Colon (tissue), 2 donors: Measurements from ENCODE around the gene FBLN1.

ENCODE experiments used
- FAIRE-seq: peaks from 2 replicates; lab custom pipeline; 2012; peaks lifted over from hg19 to GRCh38; lab: Jason Lieb, UNC
- donor health status: control.
- donor health status: control.

FBLN1 gene

DNA sequence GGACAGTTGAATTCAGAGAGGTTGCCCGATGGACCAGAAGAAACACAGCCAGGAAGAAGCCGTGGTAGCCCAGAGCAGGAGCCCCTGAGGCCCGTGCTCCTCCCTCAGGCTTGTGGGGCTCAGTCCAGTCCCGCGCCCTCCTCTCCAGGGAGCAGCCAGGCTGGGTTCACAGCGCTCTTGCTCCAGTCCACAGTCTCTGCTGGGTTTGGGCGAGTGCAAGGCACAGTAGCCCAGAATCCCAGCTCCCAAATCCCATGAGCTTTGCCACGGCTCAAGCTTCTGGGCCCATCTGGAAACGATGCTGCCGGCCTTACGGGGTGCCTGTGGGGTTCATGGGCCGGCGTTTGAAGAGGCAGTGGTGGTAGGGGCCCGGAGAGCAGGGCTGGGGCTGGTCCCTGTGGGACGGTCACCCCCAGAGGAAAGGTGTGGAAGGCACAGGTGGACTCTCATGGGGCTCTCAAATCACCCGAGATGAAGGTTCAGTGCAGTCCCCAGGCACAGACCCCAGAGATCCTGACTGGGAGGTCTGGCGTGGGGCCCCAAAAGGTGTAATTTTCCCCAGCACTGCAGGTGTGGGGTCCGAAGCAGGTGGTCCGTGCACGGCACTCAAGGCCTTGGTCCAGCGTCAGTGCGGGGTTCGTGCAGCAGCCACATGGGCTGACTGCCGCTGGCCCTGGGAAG, 138.4 kb downstream of the FBLN1 start:
- no peak for FAIRE-seq

DNA sequence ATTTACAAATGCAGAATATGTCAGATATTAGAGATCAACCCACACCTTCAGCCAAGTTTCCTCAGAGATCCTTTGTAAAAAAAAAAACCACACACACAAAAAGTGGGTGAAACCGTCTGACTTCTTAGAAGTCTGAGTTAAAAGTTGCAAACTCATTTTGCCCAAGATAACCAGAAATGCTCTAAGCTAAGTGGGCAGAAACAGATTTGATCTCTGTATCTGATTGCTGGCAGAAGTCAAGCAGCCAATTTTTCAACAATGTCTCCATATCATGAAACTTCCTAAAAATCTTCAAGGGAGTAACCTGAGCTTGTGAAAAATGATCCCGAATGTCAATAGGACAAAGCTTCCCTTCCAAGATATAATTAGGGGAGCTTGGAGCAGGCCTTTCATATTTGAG, 140.3 kb downstream of the FBLN1 start:
- no peak for FAIRE-seq

DNA sequence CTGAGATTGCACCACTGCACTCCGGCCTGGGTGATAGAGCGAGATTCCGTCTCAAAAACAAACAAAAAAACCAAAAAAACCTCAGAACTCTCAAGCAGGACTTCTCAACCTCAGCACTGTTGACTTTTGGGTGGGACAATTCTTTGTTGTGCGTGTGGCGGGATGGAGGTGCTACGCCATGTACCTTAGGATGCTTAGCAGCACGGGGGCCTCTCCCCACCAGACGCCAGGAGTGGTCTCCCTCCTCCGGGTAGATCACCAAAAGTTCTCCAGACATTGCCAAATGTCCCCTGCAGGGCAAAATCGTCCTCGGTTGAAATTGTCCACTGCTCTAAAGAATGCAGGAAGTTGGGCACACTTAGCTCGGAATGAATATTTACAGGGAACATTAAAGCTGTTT, 142.0 kb downstream of the FBLN1 start:
- FAIRE-seq: no peak

DNA sequence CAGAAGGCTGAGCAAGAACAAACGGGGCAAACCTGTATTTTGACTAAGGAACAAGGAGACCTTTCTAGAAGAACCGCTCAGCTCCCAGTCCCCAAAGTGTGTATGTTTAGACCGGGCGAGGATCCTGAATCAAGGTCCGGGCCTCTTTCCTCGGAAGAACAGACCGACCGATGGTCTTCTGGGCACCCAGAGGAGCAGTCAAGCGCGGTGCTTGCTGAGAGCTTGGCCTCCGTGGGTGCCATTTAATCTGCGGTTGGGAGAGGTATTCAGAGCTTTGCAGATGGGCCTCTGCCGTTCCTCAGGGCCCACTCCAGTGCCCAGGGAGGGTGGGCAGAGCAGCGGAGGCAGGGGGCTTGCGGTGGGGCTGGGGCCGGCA, 142.5 kb downstream of the FBLN1 start:
- no peak for FAIRE-seq

DNA sequence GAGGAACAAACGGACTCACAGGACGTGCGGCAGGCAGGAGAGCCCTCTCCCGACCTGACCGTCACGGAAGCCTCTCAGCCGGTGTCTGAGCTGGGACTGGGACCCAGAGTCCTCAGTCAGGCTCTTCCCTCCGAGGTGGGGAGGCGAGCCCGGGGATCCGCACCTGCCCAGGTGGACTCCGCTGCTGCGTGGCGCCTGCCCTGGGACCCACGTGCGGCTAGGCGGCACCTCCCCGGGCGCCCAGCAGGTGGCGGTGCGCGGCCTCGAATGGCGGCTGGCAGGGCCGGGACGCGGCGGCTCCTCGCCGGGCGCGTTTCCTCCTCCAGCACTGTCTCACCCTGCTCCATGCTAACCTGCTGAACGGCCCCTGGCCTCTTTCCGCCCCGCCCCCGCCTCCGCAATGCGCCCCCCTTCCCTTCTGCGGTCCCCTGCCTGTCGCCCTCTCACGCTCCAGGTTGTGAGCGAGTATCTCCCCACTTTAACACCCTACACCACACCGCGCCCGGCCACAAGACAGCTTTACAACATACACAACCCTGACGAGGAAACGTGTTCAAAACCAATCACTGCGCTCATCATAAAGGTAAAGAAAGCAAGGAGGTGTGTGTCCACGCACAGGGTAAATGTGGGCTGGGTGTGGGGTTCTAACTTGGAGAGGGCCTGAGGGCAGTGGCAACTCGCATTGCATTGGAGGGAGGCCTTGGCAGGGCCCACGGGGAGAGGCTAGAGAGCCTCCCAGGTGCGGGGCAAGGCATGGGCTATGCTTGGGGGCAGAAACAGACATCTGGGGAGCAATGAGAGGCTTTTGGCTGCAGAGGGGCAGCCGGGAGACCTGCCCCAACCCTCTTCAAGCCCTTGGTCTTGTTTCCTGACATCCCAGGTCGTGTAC, 143.1 kb downstream of the FBLN1 start:
- FAIRE-seq: no peak

DNA sequence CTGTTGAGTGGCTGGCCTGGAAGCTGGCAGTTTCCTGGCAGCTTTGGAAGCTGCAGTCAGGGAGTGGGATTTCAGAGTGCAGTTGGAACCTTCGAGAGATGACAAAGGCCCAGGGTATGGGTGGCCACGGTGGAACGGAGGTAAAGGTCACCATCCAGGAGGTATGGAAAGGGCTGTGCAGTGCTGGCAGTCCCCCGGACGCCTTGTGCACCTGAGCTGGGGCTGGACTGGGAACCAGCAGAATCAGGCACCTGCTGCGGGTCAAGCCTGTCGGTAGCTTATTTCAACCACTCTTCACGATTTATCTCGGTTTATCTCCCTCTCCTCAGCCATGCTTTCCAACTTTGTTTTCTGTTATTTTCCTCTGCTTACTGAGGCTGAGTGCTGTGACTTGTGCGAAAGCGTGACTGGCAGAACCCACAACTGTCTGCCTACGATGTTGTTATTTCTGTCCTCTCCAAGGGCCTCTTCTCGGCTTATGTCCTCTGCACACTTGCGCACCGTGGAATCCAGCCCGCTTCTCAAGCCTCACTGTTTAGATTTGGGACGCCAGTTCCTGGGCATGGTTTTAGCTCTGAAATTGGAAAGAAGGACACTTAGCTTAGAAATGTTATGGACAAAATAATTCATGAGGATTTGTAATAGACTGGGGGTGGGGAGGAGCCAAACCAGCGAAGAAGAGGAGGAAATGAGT, 145.0 kb downstream of the FBLN1 start:
- FAIRE-seq: no peak

DNA sequence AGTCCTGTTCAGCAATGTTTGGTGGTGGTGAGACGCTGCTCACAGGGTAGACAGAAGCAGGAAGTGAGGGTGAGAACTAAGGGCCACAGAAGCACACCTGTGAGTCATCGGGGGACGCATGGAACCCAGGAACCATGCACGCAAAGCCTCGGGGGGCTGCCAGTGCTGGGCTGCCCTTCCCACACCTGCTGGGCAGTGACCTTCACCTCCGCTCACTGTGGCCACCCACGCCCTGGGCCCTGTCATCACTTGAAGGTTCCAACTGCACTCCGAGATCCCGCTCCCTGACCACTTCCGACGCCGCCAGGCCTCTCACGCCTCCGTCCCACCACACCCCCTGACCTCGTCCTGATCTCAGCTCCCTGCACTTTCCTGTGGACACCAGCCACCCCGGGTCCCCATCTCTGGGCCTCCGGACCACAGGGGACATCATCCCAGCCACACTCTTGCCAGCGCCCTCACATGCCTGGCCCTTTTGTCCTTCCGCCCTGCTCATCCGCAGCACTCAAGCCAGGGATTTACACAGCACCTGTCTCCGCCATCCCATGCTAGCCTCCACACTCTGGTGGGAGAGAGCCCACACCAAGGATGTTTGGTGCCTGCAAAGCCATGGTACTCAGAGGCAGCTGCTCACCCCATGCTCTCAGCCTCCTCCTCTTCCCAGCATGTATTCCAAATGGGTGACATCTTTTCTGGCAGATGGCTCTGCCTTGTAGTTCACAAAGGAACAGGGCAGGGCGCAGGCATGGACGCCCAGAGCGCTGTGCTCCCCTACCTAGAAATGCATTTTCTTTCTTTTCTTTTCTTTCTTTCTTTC, 145.8 kb downstream of the FBLN1 start:
- FAIRE-seq: no peak

DNA sequence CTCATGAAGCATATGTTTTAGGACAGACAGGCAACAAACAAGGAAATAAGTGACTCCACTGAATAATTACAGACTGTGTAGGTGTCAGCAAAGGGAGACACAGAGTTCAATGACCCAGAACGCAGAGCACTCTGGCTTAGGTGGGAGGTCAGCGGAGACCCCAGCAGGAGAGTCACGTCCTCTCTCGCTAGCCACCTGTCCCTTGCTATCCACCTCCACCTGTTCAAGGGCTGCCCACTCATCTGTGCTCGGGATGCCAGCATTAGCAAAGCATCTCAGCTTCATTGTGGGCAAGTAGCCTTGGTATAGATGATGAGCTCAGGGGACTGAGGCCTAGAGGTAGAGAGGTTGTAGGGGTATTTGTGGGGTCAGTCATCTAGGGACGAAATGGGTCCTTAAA, 147.1 kb downstream of the FBLN1 start:
- FAIRE-seq: no peak

DNA sequence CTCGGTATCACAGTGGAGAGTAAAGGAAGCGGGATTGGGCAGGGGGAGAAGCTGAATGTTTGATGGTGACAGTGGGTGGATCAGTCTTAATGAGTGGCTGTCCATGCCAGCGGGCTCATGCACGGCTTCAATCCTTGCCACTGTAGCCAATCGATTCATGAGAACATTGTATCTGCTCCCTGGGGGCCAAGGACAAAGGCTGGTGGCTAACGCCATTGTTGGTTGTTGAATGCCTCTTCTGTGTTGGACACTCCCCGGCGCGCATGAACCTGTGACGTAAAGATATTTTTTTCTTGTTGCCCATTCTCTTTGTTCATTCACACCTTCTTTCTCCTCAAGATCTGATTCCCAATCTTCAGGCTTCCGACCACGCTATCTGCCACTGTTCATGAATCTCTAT, 148.0 kb downstream of the FBLN1 start:
- FAIRE-seq: no peak
